KBM-7 (cell line): Measurements from ENCODE around the gene VCPKMT.

Source experiments
- DNase-seq: peaks from one replicate; pipeline ENCODE4 v3.0.0-alpha.2; 2015
- in situ Hi-C: fragments of 300-500 bp; cut with MboI; formaldehyde crosslinking; loops from 2 replicates; pipeline ENCODE4 v1.14.3; 2020; ENCODE audit warnings: low sequenced_read_pairs, low pct_unique_long_range_greater_than_20kb, mixed read lengths

The VCPKMT gene

GRCh38 chr14:50070840-50071548 is 45.4 kb downstream of the VCPKMT start:
- DNase-seq = no peak
- in situ Hi-C loops = no loop called here

GRCh38 chr14:50070230-50070629 is 46.1 kb downstream of the VCPKMT start:
- in situ Hi-C loops = no loop called here
- DNase-seq = no peak

GRCh38 chr14:50069325-50069724 is 47.0 kb downstream of the VCPKMT start:
- DNase-seq = no peak
- in situ Hi-C loops = no loop called here

GRCh38 chr14:50068496-50068895 is 47.9 kb downstream of the VCPKMT start:
- no peak for DNase-seq
- in situ Hi-C loops = no loop called here

- in situ Hi-C loops = no loop called here
- no peak for DNase-seq
Observed at GRCh38 chr14:50067723-50068495, 48.5 kb downstream of the VCPKMT start.

- DNase-seq = no peak
- in situ Hi-C loops = no loop called here
Observed at GRCh38 chr14:50065583-50065982, 50.8 kb downstream of the VCPKMT start.

- peak; percentile 55 for DNase-seq
- in situ Hi-C loops = no loop called here
Observed at GRCh38 chr14:50064993-50065392, 51.4 kb downstream of the VCPKMT start.

- DNase-seq = no peak
- in situ Hi-C loops = no loop called here
Observed at GRCh38 chr14:50063876-50064420, 52.4 kb downstream of the VCPKMT start.

- DNase-seq = peak; percentile 90
- in situ Hi-C loops = no loop called here
Observed at GRCh38 chr14:50062438-50063085, 53.8 kb downstream of the VCPKMT start.

- in situ Hi-C loops = no loop called here
- peak; percentile 94 for DNase-seq
Observed at GRCh38 chr14:50061664-50062437, 54.5 kb downstream of the VCPKMT start.

GRCh38 chr14:50060871-50061663 is 55.3 kb downstream of the VCPKMT start:
- in situ Hi-C loops = no loop called here
- DNase-seq = peak; percentile 97

- peak; percentile 62 for DNase-seq
- in situ Hi-C loops = no loop called here
Observed at GRCh38 chr14:50059763-50060616, 56.4 kb downstream of the VCPKMT start.
